Renal cortex interstitium (tissue), 11 donors: Measurements from ENCODE around the gene CCDC184. TPM values are rescaled to one million over a fixed set of nuclear protein-coding genes. Genes with fewer than 3 reads are reported as not detected.
A peak's percentile ranks its signal among the peaks of the same experiment; 100 is the strongest.

ENCODE experiments used
- DNase-seq, 11 donors: peaks; one replicate each; pipeline ENCODE4 v3.0.0-alpha.2; 2013; ENCODE audit warnings: low read depth in 9 of 11, low spot score in 4 of 11; ENCODE audit errors: extremely low read depth in 1 of 11
- polyA plus RNA-seq, 3 donors: library from polyadenylated mRNA; unstranded; fragments of 120-200 nt; gene quantifications; one replicate each; pipeline ENCODE4 v1.2.1, GENCODE V29; 2013; ENCODE audit not compliant: insufficient read length in 3 of 3

CCDC184 gene
- polyA plus RNA-seq, 3 donors, result 0.42 to 0.67 (median 0.60) TPM

- no peak for DNase-seq
Observed at GRCh38 chr12:48175613-48176416, 7.6 kb upstream of the CCDC184 start.

- DNase-seq, result no peak
Observed at GRCh38 chr12:48176417-48176751, 7.1 kb upstream of the CCDC184 start.

GRCh38 chr12:48177982-48178381, 5.5 kb upstream of the CCDC184 start:
- DNase-seq, result no peak

- no peak for DNase-seq
Observed at GRCh38 chr12:48179466-48179865, 4.0 kb upstream of the CCDC184 start.

- DNase-seq, result no peak
Observed at GRCh38 chr12:48180424-48180823, 3.0 kb upstream of the CCDC184 start.

- DNase-seq, result no peak
Observed at GRCh38 chr12:48180857-48181495, 2.5 kb upstream of the CCDC184 start.

- DNase-seq, result no peak
Observed at GRCh38 chr12:48182631-48183030, 813 bp upstream of the CCDC184 start.

- DNase-seq, result no peak
Observed at GRCh38 chr12:48183876-48184548, 568 bp downstream of the CCDC184 start.

GRCh38 chr12:48184549-48184922, 1.1 kb downstream of the CCDC184 start:
- DNase-seq, result no peak

GRCh38 chr12:48185181-48185919, 1.9 kb downstream of the CCDC184 start:
- no peak for DNase-seq

- DNase-seq, result no peak
Observed at GRCh38 chr12:48187916-48188695, 4.7 kb downstream of the CCDC184 start.

- DNase-seq, result peak in 6 of 11 donors; percentile 67 to 82 (median 72)
Observed at GRCh38 chr12:48189331-48190125, 6.1 kb downstream of the CCDC184 start.

- no peak for DNase-seq
Observed at GRCh38 chr12:48191096-48191495, 7.7 kb downstream of the CCDC184 start.

GRCh38 chr12:48192861-48193260, 9.4 kb downstream of the CCDC184 start:
- no peak for DNase-seq

GRCh38 chr12:48193623-48194022, 10.2 kb downstream of the CCDC184 start:
- DNase-seq, result no peak

- no peak for DNase-seq
Observed at GRCh38 chr12:48194799-48195201, 11.4 kb downstream of the CCDC184 start.

GRCh38 chr12:48197549-48197970, 14.1 kb downstream of the CCDC184 start:
- peak in 4 of 11 donors; percentile 48 to 53 (median 49) for DNase-seq
